NOMO-1 treated with dmso at 0.1 percent for 144 hours (cell line): ENCODE results near the gene NRP1.

Experiments
- DNase-seq: peaks from one replicate; lab custom pipeline; 2025; ENCODE audit not compliant: unreplicated experiment; lab: John Stamatoyannopoulos, UW

NRP1 gene

GRCh38 chr10:33267708-33268107, 66.8 kb downstream of the NRP1 start:
- no peak for DNase-seq

GRCh38 chr10:33265621-33266020, 68.8 kb downstream of the NRP1 start:
- DNase-seq, result no peak

DNA sequence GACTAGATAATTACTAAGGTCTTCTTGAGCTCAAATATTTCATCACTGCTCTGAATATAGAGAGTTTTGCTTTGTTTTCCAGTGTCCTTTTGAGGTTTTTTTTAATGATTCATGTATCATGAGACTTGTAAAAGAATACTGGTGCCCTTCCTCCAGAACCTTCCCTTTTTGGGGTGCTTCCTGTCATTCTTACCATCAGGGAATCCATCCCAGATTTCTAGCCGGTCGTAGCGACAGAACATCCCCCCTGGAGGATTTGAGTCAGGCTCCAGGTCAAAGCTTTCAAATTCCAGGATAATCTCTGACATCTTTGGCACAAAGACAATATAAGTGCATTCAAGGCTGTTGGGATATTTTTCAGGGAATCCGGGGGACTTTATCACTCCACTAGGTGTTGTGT, 71.0 kb downstream of the NRP1 start:
- no peak for DNase-seq

- DNase-seq, result no peak
These were observed 71.6 kb downstream of the NRP1 start for GRCh38 chr10:33262871-33263270.

DNA sequence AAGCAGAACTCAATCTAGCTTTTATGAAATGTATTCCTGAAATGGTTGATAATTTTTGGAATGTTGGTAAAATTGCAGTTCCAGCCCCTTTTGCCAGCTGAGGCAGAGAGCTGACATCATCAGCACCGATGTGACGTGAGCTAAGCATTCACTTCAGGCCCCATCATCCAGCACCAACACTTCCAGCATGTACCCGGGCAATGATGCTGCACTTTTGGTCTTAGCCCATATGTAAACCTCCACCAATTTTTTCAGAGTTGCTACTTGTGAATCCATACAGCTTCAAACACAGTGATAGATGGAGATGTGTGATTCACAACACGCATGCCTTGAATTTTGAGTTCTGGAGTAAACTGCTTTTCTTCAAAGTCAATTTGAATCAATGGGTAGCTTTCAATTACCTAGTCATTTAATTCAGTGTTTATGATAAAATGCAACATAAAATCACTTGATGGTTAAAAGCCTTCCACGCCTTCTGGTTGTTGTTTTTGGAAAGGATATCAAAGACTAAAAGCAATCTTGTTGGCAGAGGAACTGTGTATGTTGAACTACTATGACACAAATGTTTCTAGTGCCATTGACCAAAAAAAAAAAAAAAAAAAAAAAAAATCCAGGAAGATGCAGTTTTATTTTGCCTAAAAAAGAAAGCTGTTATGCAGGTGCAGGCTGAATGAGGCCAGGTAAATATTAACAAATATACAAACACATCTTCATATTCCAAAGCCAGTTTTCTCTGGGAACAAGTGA, 73.9 kb downstream of the NRP1 start:
- no peak for DNase-seq

- DNase-seq, result no peak
These were observed 75.5 kb downstream of the NRP1 start for GRCh38 chr10:33258967-33259366.

DNA sequence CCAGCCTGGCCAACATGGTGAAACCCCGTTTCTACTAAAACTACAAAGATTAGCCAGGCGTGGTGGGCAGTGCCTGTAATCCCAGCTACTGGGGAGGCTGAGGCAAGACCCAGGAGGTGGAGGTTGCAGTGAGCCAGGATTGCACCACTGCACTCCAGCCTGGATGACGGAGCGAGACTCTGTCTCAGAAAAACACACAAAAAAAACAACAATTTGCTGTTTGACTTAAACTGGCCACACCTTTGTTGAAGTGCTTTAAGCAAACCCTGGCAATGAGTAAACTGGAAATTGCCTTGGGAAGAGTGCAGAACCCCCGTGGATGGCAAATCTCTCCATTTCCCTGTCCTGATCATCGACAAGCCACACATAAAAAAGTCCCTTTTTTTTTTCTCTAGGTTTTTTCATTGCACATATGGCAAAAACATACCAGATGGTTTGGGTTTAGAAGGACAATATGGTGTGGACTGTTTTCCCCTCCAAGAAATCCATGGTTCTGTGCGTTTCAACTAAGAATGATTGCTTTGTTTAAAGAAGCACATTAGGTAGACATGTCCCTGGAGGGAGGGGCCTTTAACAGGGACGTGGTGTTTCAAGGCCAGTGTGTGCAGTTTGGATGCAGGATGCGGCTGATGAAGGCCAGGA, 76.9 kb downstream of the NRP1 start:
- DNase-seq, result no peak

DNA sequence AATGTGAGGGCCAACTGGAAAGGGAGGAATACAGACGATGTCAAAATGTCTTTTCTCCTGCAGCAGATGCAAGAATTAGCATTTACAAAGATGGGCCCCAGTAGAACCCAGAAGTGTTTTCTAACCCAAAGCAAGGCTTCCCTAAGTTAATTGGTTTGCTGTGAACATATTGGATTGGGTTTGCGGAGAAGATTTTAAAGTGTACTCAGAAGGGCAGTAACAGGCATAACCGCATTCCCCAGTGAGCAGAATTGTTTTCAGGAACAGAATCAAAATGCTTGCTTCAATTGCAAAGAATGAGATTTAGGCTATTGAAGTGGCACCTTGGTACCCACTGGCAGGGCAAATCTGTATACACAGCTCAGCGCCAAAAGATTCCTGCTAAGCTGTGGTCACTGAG, 78.0 kb downstream of the NRP1 start:
- DNase-seq, result no peak

- DNase-seq, result no peak
These were observed 79.8 kb downstream of the NRP1 start for GRCh38 chr10:33254556-33255160.

- DNase-seq, result no peak
These were observed 81.1 kb downstream of the NRP1 start for GRCh38 chr10:33253411-33253810.

- no peak for DNase-seq
These were observed 81.7 kb downstream of the NRP1 start for GRCh38 chr10:33252794-33253203.

GRCh38 chr10:33252324-33252723, 82.1 kb downstream of the NRP1 start:
- DNase-seq, result no peak

DNA sequence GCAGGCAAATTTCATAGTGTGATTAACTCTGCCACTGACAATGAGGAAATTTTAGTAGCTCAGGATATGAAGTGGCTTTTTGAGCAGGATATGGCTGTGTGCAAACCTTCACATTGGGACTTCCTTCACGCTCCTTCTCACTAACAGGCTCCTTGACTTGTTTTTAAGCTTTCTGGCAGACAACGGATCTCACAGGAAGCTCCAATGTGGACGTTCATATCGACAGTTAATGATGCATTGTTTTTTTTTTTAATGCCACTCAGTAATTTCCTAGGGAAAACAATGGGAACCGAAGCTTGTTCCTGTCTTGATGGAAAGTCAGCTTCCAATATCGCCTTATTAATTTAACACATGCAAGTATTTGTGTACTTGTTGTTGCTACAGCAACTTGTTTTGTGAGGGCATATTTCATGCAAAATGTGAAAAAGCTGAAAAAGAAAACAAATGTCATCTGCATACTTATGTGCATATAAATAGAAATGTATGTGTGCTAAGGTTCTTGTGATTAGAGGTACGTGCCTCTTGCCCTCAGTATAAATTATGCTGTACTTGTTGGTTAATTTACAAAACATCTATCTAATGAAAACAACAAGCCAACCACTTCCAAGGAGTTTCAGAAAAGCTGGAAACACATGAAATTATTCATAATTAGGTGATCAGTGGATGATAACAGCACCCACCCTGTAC, 84.7 kb downstream of the NRP1 start:
- DNase-seq, result no peak

DNA sequence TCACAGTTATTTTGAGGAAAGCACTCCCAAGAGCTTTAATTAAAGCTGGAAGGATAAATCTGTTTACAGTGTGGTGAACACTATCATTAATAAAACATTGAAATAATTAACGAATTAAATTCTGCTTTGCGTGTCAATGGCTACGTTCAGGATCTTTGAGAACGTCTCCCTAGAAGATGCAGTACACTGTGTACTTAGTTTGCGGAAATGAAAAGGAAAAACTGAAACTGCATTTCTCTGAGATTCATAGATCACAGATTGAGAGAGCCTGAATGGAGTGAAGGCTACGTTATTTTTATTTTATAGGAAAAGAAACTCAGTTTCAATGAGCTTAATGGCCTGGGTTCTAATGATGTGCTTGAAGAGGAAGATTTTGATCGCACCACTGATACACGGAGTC, 85.3 kb downstream of the NRP1 start:
- no peak for DNase-seq

DNA sequence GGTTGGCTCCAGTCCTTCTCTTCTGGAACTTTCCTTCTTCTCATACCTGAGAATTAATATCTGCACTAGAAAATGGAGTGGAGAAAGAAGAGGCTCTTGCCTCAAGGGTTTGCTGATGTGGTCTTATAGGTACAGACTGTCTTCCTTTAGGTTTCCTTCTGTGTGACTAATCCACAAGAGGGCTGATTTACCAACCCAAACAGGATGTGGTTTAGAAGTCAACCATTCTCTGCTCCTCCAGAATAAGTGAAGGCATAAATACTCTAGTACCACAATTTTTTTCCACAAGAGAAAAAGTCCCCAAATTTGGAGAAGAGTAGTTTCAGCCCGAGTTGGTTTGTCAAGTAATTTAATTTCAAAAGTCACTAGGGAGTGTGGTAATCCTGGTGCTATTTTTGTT, 85.8 kb downstream of the NRP1 start:
- peak; percentile 57 for DNase-seq

DNA sequence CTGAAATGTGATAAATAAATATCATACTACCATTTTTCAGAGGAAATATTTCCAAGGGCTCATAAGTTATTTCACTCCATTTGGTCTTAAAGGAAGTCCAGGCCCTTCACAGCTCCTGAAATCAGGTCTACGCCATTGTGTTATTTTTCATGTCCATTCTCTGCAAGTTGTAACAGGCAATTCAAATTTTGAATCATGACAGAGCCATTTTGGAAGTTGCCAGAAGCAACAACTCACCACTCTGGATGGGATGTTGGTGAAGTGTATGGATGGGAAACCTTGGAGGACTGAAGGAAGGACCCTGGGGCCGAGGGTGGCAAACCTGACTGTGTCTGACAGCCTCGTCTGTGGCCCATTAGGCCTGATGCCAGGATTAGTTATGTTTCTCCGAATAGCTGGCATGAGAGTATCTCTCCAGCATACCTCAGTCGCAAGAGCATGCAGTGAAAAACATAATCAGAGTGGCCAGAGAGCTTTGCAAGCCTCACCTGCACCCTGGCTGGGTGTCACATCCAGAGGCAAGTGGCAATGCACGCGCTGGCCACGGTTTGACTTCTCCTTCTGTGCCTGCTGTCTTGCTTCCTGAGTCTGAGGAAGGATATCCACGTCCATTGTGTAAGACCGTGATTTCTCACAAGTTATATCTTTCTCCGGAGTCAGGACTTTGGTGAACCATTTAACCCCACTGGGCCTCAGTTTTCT, 87.1 kb downstream of the NRP1 start:
- DNase-seq, result no peak

DNA sequence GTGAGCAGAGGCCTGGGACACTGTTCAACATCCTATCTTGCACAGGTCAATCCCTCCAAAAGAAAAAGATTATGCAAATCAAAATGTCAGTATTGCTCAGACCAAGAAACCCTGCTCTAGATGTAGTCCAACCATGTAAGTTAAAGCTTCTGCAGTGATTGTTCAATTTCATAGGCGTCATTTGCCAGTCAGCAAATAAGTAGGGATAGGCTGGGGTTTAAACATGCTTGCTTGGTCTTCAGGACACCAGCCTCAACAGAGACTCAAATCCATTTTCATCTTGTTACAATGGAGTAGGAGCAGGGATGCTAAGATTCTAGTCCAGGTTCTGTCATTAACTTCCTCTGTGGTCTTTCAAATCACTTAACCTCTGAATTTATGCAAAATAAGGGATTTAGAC, 89.1 kb downstream of the NRP1 start:
- DNase-seq, result no peak

- DNase-seq, result no peak
These were observed 90.0 kb downstream of the NRP1 start for GRCh38 chr10:33244354-33244967.

- no peak for DNase-seq
These were observed 90.8 kb downstream of the NRP1 start for GRCh38 chr10:33243703-33244102.

- no peak for DNase-seq
These were observed 91.5 kb downstream of the NRP1 start for GRCh38 chr10:33242931-33243330.

GRCh38 chr10:33241351-33241750, 93.1 kb downstream of the NRP1 start:
- no peak for DNase-seq
